HepG2 (cell line): ENCODE measurements around the gene ALKBH2. TPM values are rescaled to one million over a fixed set of nuclear protein-coding genes. Genes with fewer than 3 reads are reported as not detected.

Source experiments
- CHD4 ChIP-seq: fragments of 200-600 bp; sonication (generic); IDR thresholded peaks from 2 replicates; pipeline ENCODE4 v1.7.0; 2017; ENCODE audit warnings: mild to moderate bottlenecking, low read length, borderline replicate concordance
- EHMT2 ChIP-seq: fragments of 200-600 bp; sonication (generic); IDR thresholded peaks from 2 replicates; pipeline ENCODE4 v1.7.0; 2017; ENCODE audit warnings: antibody characterized with exemption, low read depth, low read length, borderline replicate concordance
- MAZ ChIP-seq, 2 experiments: sonication (generic) in 1 of 2; formaldehyde crosslinking in 1 of 2; IDR thresholded peaks; 2 replicates each; pipeline versions ENCODE4 v1.5.0 to v1.6.1; 2012 to 2020; ENCODE audit warnings: low read depth in 2 of 2, mild to moderate bottlenecking in 2 of 2, borderline replicate concordance in 1 of 2, improper control_type of control experiment in 1 of 2, low read length in 1 of 2, missing genetic modification reagents in 1 of 2, moderate library complexity in 1 of 2
- PPARG ChIP-seq: conservative IDR thresholded peaks from 2 replicates; pipeline ENCODE4 v1.6.1; 2016; ENCODE audit warnings: missing biosample characterization, missing genetic modification reagents
- SETDB1 ChIP-seq: sonication (generic); formaldehyde crosslinking; IDR thresholded peaks from 2 replicates; pipeline ENCODE4 v1.5.1; 2020; ENCODE audit warnings: missing genetic modification reagents, mild to moderate bottlenecking, borderline replicate concordance
- TSC22D2 ChIP-seq: sonication (generic); formaldehyde crosslinking; IDR thresholded peaks from 2 replicates; pipeline ENCODE4 v1.5.1; 2020; ENCODE audit warnings: missing genetic modification reagents, mild to moderate bottlenecking, borderline replicate concordance
- YEATS4 ChIP-seq: sonication (generic); formaldehyde crosslinking; IDR thresholded peaks from 2 replicates; pipeline ENCODE4 v1.4.0; 2020; ENCODE audit warnings: missing genetic modification reagents, borderline replicate concordance
- ZNF24 ChIP-seq: fragments of 450-650 bp; IDR thresholded peaks from 2 replicates; pipeline ENCODE4 v1.6.1; 2017; ENCODE audit warnings: antibody characterized with exemption, mild to moderate bottlenecking
- ZSCAN25 ChIP-seq: sonication (generic); formaldehyde crosslinking; IDR thresholded peaks from 2 replicates; pipeline ENCODE4 v1.8.0; 2022; ENCODE audit warnings: mild to moderate bottlenecking, missing genetic modification reagents
- polyA plus RNA-seq, 8 experiments: library from polyadenylated mRNA; depleted of rRNA in 3 of 8; stranded (reverse) in 7 of 8; unstranded in 1 of 8; fragments of >200 nt; fragmentation: Illumina TruSeq in 4 of 8; extraction: Trizol in 4 of 8; gene quantifications; 2 replicates each; pipeline versions ENCODE4 v1.2.1 to v1.2.3, GENCODE V29; 2011 to 2016; ENCODE audit warnings: low read depth in 4 of 8, missing spikeins in 1 of 8, mixed read lengths in 1 of 8; ENCODE audit not compliant: insufficient read depth in 1 of 8
- total RNA-seq, 5 experiments: library from RNA; depleted of rRNA; stranded (reverse); fragments of >200 nt; fragmentation: Illumina TruSeq; extraction: Trizol; gene quantifications; 2 replicates each; pipeline ENCODE4 v1.2.3, GENCODE V29; 2016; ENCODE audit warnings: low read depth in 1 of 5
- TF ChIP-seq, protein P1 (sequence below): conservative IDR thresholded peaks from 2 replicates; pipeline ENCODE4 v1.6.1; 2018; ENCODE audit warnings: missing genetic modification reagents
- TF ChIP-seq, protein P2 (sequence below): sonication (generic); formaldehyde crosslinking; IDR thresholded peaks from 2 replicates; pipeline ENCODE4 v1.4.0; 2020; ENCODE audit warnings: missing genetic modification reagents, borderline replicate concordance
- TF ChIP-seq, protein P3 (sequence below): sonication (generic); formaldehyde crosslinking; IDR thresholded peaks from 2 replicates; pipeline ENCODE4 v1.4.0; 2020; ENCODE audit warnings: missing genetic modification reagents; ENCODE audit errors: not compliant biosample characterization
- TF ChIP-seq, protein P4 (sequence below): sonication (generic); formaldehyde crosslinking; IDR thresholded peaks from 2 replicates; pipeline ENCODE4 v1.4.0; 2020; ENCODE audit warnings: missing genetic modification reagents, borderline replicate concordance
- TF ChIP-seq, protein P5 (sequence below): sonication (generic); formaldehyde crosslinking; IDR thresholded peaks from 2 replicates; pipeline ENCODE4 v1.5.1; 2020; ENCODE audit warnings: mild to moderate bottlenecking, missing genetic modification reagents, borderline replicate concordance

ALKBH2 gene
- total and polyA plus RNA-seq, 2 of the 13 experiments (the other 11 are each of a cell fraction or from before 2014, with no cell fraction given) = 21.0 to 40.5 TPM

DNA sequence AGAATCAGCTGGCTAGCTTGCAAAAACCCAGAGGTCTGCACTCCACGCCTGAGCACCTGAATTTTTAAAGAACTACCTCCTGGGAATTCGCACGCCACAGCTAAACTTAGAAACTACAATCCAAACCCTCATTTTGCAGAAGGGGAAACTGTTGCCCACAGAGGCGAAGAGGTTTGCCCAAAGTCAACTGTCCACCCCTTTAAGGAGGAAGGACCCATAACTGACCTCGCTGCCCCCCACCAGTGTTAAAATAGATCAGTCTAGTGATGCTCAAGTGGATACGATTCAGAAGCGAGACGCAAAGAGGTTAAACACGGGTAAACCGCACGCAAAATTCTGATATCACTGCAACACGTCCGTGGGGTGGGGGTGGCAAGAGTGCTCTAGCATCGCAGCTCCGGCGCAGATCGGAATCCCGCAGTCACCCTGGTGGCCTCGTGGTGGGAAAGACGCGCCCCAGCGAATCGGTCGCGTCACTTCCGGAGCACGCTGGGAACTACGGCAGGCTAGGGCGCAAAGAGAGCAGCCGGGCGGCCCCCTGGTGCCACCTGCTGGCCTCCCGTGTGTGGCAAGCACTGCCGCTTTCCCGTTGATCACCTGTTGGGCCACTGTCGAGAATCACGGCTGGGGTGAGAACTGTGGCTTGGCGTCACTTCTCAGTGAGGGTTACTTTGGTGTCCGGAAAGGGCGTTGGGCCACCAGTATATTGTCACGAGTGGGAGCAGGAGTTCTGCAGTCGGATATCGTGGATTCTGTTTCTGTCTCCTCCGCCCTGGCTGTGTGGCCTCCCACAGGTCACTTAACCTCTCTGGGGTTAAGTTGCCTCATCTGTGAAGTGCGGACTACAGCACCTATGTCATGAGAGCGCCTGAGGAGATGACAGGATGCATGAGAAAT lies at the start of gene ALKBH2 (continued):
- TF ChIP-seq, protein P1, sequence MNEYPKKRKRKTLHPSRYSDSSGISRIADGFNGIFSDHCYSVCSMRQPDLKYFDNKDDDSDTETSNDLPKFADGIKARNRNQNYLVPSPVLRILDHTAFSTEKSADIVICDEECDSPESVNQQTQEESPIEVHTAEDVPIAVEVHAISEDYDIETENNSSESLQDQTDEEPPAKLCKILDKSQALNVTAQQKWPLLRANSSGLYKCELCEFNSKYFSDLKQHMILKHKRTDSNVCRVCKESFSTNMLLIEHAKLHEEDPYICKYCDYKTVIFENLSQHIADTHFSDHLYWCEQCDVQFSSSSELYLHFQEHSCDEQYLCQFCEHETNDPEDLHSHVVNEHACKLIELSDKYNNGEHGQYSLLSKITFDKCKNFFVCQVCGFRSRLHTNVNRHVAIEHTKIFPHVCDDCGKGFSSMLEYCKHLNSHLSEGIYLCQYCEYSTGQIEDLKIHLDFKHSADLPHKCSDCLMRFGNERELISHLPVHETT (CRISPR knock-in tag) = no peak; the same call in 1 of the 2 replicates
- peak; percentile 72 for TF ChIP-seq PPARG (CRISPR knock-in tag)
- peak; percentile 94 for TF ChIP-seq YEATS4 (CRISPR knock-in tag)
- TF ChIP-seq CHD4 = no peak
- peak; percentile 88; the same call in 1 of the 2 replicates for TF ChIP-seq TSC22D2 (CRISPR knock-in tag)
- TF ChIP-seq, protein P2, sequence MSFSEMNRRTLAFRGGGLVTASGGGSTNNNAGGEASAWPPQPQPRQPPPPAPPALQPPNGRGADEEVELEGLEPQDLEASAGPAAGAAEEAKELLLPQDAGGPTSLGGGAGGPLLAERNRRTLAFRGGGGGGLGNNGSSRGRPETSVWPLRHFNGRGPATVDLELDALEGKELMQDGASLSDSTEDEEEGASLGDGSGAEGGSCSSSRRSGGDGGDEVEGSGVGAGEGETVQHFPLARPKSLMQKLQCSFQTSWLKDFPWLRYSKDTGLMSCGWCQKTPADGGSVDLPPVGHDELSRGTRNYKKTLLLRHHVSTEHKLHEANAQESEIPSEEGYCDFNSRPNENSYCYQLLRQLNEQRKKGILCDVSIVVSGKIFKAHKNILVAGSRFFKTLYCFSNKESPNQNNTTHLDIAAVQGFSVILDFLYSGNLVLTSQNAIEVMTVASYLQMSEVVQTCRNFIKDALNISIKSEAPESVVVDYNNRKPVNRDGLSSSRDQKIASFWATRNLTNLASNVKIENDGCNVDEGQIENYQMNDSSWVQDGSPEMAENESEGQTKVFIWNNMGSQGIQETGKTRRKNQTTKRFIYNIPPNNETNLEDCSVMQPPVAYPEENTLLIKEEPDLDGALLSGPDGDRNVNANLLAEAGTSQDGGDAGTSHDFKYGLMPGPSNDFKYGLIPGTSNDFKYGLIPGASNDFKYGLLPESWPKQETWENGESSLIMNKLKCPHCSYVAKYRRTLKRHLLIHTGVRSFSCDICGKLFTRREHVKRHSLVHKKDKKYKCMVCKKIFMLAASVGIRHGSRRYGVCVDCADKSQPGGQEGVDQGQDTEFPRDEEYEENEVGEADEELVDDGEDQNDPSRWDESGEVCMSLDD (CRISPR knock-in tag) = no peak
- TF ChIP-seq ZNF24 = no peak
- no peak for TF ChIP-seq EHMT2
- TF ChIP-seq, protein P3, sequence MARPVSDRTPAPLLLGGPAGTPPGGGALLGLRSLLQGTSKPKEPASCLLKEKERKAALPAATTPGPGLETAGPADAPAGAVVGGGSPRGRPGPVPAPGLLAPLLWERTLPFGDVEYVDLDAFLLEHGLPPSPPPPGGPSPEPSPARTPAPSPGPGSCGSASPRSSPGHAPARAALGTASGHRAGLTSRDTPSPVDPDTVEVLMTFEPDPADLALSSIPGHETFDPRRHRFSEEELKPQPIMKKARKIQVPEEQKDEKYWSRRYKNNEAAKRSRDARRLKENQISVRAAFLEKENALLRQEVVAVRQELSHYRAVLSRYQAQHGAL = no peak
- TF ChIP-seq, protein P4, sequence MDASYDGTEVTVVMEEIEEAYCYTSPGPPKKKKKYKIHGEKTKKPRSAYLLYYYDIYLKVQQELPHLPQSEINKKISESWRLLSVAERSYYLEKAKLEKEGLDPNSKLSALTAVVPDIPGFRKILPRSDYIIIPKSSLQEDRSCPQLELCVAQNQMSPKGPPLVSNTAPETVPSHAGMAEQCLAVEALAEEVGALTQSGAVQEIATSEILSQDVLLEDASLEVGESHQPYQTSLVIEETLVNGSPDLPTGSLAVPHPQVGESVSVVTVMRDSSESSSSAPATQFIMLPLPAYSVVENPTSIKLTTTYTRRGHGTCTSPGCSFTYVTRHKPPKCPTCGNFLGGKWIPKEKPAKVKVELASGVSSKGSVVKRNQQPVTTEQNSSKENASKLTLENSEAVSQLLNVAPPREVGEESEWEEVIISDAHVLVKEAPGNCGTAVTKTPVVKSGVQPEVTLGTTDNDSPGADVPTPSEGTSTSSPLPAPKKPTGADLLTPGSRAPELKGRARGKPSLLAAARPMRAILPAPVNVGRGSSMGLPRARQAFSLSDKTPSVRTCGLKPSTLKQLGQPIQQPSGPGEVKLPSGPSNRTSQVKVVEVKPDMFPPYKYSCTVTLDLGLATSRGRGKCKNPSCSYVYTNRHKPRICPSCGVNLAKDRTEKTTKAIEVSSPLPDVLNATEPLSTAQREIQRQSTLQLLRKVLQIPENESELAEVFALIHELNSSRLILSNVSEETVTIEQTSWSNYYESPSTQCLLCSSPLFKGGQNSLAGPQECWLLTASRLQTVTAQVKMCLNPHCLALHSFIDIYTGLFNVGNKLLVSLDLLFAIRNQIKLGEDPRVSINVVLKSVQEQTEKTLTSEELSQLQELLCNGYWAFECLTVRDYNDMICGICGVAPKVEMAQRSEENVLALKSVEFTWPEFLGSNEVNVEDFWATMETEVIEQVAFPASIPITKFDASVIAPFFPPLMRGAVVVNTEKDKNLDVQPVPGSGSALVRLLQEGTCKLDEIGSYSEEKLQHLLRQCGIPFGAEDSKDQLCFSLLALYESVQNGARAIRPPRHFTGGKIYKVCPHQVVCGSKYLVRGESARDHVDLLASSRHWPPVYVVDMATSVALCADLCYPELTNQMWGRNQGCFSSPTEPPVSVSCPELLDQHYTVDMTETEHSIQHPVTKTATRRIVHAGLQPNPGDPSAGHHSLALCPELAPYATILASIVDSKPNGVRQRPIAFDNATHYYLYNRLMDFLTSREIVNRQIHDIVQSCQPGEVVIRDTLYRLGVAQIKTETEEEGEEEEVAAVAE (CRISPR knock-in tag) = peak; percentile 69
- peak; percentile 85 for TF ChIP-seq ZSCAN25 (CRISPR knock-in tag)
- TF ChIP-seq, protein P5, sequence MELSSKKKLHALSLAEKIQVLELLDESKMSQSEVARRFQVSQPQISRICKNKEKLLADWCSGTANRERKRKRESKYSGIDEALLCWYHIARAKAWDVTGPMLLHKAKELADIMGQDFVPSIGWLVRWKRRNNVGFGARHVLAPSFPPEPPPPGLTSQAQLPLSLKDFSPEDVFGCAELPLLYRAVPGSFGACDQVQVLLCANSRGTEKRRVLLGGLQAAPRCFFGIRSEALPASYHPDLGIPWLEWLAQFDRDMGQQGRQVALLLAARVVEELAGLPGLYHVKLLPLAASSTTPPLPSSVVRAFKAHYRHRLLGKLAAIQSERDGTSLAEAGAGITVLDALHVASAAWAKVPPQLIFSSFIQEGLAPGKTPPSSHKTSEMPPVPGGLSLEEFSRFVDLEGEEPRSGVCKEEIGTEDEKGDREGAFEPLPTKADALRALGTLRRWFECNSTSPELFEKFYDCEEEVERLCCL (CRISPR knock-in tag) = 0 out of 2 replicates have a peak, but pooled peaks have one; percentile 45
- TF ChIP-seq MAZ (IDR thresholded peaks at IDR 0.05; ENCODE audit: borderline replicate concordance, low read depth, low read length) = 0 out of 2 replicates have a peak, but pooled peaks have one; percentile 24
- TF ChIP-seq MAZ (CRISPR knock-in tag; IDR thresholded peaks at IDR 0.05; ENCODE audit: low read depth) = peak; percentile 95
- TF ChIP-seq SETDB1 (CRISPR knock-in tag) = peak; percentile 86; the same call in 1 of the 2 replicates
